Stimulated activated CD8-positive, alpha-beta memory T cell treated with anti-CD3 and anti-CD28 coated beads, Interleukin-4, amount 100 ng/mL, for 24 hours (primary cell): ENCODE results near the gene CDH12.
"Not testable (repeated sequence)": the region's sequence is repeated elsewhere in the genome, so short reads cannot be mapped to it uniquely, and the experiment has no call there.

Experiments used
- DNase-seq: peaks from one replicate; pipeline ENCODE4 v3.0.0-alpha.2; 2020; ENCODE audit warnings: low read depth

Gene CDH12

GRCh38 chr5:22560147-22560546 lies 293.0 kb downstream of the CDH12 start:
- DNase-seq: no peak

GRCh38 chr5:22557251-22557650 lies 295.9 kb downstream of the CDH12 start:
- DNase-seq: no peak

- no peak for DNase-seq
Observed at GRCh38 chr5:22554475-22554874, 298.7 kb downstream of the CDH12 start.

DNA sequence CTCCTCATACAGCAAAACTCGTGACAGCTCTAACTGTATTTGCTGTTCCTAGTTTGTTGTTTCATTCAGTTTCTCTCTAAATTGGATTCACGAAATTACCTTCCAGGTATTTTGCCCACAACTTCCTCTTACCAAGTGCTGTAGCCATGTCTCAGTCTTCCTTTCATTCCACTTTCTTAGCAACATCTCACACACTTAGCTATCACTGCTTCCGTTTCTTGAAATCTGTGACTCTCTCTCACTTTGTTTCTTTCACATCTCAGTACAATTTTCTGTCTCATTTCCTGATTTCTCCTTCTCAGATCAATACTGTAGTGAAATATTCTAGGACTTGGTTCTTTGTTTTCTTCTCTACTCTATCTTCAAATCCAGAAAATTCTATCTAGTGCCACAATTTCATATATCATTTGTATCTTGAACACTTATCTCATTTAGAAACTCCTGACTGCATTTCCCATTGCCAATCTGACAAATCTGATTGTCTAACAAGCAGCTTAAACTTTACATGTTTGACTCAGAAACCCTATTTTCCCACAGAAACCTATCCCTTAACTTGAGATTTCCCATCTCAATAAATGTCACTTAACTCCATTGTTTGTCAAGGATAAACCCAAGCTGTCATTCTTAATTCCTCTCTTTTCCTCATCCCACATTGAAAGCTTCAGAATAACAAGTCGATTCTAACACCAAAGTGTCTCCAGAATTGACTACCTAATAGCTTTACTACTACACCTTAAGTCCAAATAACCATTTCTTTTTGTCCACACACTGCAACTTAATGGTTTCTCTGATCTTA lies 303.1 kb downstream of the CDH12 start:
- no peak for DNase-seq

- no peak for DNase-seq
Observed at GRCh38 chr5:22542340-22542739, 310.8 kb downstream of the CDH12 start.

DNA sequence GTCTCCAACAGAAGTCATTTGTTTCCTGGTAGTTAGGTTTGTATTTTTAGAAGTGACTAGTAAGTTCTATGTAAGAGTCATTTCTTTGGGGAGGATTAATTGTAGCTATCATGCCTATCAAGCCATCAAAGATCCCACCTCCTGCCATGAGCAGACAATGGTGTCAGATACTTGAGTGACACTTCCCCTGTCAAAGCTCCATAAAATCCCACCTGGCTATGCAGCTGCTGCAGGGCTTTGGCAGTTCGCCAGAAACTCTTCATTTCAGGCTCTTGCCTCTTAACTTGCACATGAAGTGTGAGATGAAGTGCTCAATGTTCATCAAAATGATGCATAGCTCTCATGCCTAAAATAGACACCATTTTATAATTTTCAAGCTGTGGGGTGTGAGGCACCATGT lies 312.1 kb downstream of the CDH12 start:
- no peak for DNase-seq

DNA sequence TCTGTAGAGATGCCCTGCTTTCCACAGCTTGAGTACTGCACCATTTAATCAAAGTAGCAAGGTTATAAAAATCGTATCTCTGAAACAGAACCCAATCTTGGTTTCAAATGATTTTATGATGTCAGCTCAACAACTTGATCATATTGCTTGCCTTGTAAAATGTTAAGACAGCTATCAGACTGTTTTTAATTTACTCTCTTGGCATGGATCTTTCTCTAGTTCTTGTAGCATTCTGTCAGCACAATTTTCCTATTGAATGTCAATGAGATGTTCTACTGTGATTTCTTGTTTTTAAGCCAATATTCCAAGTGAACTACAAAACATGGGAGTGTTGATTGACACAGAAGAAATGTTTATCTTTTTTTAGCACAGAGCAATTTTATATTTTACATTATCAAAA lies 313.4 kb downstream of the CDH12 start:
- DNase-seq: no peak

GRCh38 chr5:22531986-22532385 lies 321.2 kb downstream of the CDH12 start:
- no peak for DNase-seq

GRCh38 chr5:22521521-22521920 lies 331.6 kb downstream of the CDH12 start:
- DNase-seq: no peak

- DNase-seq: not testable (repeated sequence)
Observed at GRCh38 chr5:22516497-22516896, 336.6 kb downstream of the CDH12 start.

- no peak for DNase-seq
Observed at GRCh38 chr5:22514231-22514630, 338.9 kb downstream of the CDH12 start.

- no peak for DNase-seq
Observed at GRCh38 chr5:22505891-22506290, 347.3 kb downstream of the CDH12 start.

GRCh38 chr5:22504411-22504810 lies 348.7 kb downstream of the CDH12 start:
- DNase-seq: no peak

- DNase-seq: no peak
Observed at GRCh38 chr5:22500556-22500955, 352.6 kb downstream of the CDH12 start.

GRCh38 chr5:22496666-22497065 lies 356.5 kb downstream of the CDH12 start:
- no peak for DNase-seq

GRCh38 chr5:22495016-22495720 lies 358.0 kb downstream of the CDH12 start:
- no peak for DNase-seq

- no peak for DNase-seq
Observed at GRCh38 chr5:22488427-22488826, 364.7 kb downstream of the CDH12 start.

- DNase-seq: no peak
Observed at GRCh38 chr5:22480305-22480704, 372.8 kb downstream of the CDH12 start.

DNA sequence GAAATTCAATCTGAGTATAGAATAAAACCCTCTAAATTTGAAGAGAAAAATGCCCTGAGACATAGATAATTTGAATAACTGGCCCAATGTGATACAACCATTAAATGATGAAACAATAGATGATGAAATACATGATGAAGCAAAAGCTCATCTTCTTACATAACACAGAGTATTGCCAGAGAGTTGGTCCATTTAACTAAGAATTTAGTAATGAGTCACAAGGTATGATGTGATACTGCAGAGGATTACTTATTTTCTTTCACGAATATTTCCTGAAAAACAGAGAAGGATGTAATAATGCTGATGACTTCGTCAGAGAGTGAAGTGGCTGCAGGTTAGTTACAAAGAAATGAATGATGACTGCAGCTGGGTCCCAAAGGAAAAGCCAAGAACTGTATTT lies 379.3 kb downstream of the CDH12 start:
- no peak for DNase-seq

DNA sequence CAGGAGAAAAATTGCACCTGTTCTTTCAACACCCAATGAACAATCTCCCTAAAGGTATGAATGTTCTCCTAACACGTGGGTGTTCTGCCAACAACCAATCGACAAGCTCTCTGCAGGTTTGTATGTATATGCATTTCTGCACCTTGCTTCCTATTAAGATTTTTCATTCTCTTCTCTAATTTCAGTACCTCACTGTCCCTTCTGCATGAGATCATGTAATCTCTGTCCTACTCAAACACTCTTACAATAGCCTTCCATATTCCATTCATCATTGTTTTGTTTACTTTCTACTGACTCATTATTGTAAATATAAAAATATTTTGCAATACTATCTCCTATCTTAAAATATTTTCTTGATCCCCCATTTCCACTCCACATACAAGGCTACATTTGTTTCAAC lies 382.0 kb downstream of the CDH12 start:
- DNase-seq: no peak

DNA sequence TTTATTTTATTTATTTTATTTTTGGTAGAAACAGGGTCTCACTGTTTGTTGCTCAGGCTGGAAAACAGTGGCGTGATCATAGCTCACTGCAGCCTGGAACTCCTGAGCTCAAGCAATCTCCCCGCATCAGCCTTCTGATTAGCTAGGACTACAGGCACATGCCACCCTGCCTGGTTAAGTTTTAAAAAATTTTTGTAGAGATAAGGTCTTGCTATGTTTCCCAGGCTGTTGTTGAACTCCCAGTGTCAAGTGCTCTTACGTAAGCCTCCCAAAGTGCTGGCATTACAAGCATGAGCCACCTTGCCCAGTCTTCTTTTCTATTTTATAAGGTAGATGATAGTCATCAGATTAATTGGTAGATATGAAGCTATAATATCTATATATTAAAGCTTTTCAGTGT lies 382.7 kb downstream of the CDH12 start:
- no peak for DNase-seq

DNA sequence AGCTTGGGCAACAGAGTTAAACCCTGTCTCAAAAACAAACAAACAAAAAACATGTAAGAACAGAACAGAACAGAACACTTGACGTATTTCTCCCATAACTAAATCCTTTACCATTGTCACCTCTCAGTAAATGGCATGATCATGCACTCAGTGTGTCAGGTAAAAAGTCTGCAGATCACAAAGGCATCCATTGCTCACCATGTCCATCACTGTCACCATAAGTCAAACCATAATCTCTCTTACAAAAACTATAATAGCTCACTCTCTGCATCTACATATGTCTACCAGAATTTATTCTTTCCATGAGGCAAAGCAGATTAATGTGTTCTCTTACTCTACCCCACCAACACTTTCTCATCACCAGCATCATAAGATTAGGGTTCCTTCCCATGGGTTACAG lies 387.5 kb downstream of the CDH12 start:
- no peak for DNase-seq

DNA sequence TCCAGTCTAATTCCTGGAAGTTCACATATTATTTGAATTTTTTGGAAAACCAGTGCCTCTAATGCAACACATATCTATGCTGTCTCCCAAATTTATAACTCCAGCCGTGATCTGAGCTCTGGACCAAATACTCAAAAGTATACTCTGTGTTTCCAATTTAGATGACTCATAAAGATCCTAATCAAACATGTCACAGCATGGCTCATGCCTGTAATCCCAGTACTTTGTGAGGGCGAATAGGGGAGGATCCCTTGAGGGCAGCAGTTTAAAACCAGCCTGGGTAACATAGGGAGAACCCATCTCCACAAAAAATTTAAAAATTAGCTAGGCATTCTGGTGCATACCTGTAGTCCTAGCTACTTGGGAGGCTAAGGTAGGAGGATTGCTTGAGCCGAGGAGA lies 388.0 kb downstream of the CDH12 start:
- no peak for DNase-seq

GRCh38 chr5:22460189-22460588 lies 393.0 kb downstream of the CDH12 start:
- DNase-seq: no peak
